NCI-H187 treated with DMSO at 0.1 percent for 48 hours (cell line): Measurements from ENCODE around the gene VPS33B.

Experiments used
- DNase-seq: peaks from one replicate; lab custom pipeline; 2025; lab: John Stamatoyannopoulos, UW

The VPS33B gene

GRCh38 chr15:90949979-90950675, 72.3 kb downstream of the VPS33B start:
- no peak for DNase-seq
